Measurements from ENCODE around the gene CLIC4.
"Not testable (repeated sequence)": the region's sequence is repeated elsewhere in the genome, so short reads cannot be mapped to it uniquely, and the experiment has no call there.

The CLIC4 gene

GRCh38 chr1:24717887-24718650 lies 27.2 kb upstream of the CLIC4 start:
- no peak for DNase-seq (ENCODE audit: extremely low read depth in 1 of 2, low read depth in 1 of 2)

- DNase-seq (ENCODE audit: extremely low read depth in 1 of 2, low read depth in 1 of 2) = no peak
Observed at GRCh38 chr1:24720152-24720551, 25.1 kb upstream of the CLIC4 start.

GRCh38 chr1:24721533-24721932 lies 23.7 kb upstream of the CLIC4 start:
- DNase-seq (ENCODE audit: extremely low read depth in 1 of 2, low read depth in 1 of 2) = no peak

- not testable (repeated sequence) for DNase-seq (ENCODE audit: extremely low read depth in 1 of 2, low read depth in 1 of 2)
Observed at GRCh38 chr1:24722073-24723035, 22.9 kb upstream of the CLIC4 start.

- no peak for DNase-seq (ENCODE audit: extremely low read depth in 1 of 2, low read depth in 1 of 2)
Observed at GRCh38 chr1:24724345-24725208, 20.7 kb upstream of the CLIC4 start.

- no peak for DNase-seq (ENCODE audit: extremely low read depth in 1 of 2, low read depth in 1 of 2)
Observed at GRCh38 chr1:24725209-24725651, 20.0 kb upstream of the CLIC4 start.

GRCh38 chr1:24726741-24727140 lies 18.5 kb upstream of the CLIC4 start:
- DNase-seq (ENCODE audit: extremely low read depth in 1 of 2, low read depth in 1 of 2) = no peak

- no peak for DNase-seq (ENCODE audit: extremely low read depth in 1 of 2, low read depth in 1 of 2)
Observed at GRCh38 chr1:24727501-24728216, 17.6 kb upstream of the CLIC4 start.

GRCh38 chr1:24728982-24729381 lies 16.3 kb upstream of the CLIC4 start:
- DNase-seq (ENCODE audit: extremely low read depth in 1 of 2, low read depth in 1 of 2) = no peak

- no peak for DNase-seq (ENCODE audit: extremely low read depth in 1 of 2, low read depth in 1 of 2)
Observed at GRCh38 chr1:24732186-24732885, 12.9 kb upstream of the CLIC4 start.

- DNase-seq (ENCODE audit: extremely low read depth in 1 of 2, low read depth in 1 of 2) = not testable (repeated sequence)
Observed at GRCh38 chr1:24733342-24733741, 11.9 kb upstream of the CLIC4 start.

GRCh38 chr1:24735156-24735508 lies 10.1 kb upstream of the CLIC4 start:
- no peak for DNase-seq (ENCODE audit: extremely low read depth in 1 of 2, low read depth in 1 of 2)

GRCh38 chr1:24735509-24736375 lies 9.5 kb upstream of the CLIC4 start:
- no peak for DNase-seq (ENCODE audit: extremely low read depth in 1 of 2, low read depth in 1 of 2)

GRCh38 chr1:24737368-24738117 lies 7.7 kb upstream of the CLIC4 start:
- no peak for DNase-seq (ENCODE audit: extremely low read depth in 1 of 2, low read depth in 1 of 2)

- DNase-seq (ENCODE audit: extremely low read depth in 1 of 2, low read depth in 1 of 2) = no peak
Observed at GRCh38 chr1:24739241-24739640, 6.0 kb upstream of the CLIC4 start.

GRCh38 chr1:24742090-24742938 lies 2.9 kb upstream of the CLIC4 start:
- DNase-seq (ENCODE audit: extremely low read depth in 1 of 2, low read depth in 1 of 2) = no peak

Measured in stimulated activated CD8-positive, alpha-beta memory T cell treated with anti-CD3 and anti-CD28 coated beads, Interleukin-7, amount 100 ng/mL, for 48 hours (primary cell).